Stimulated activated CD4-positive, alpha-beta T cell treated with anti-CD3 and anti-CD28 coated beads, TNF-alpha, amount 100 ng/mL, for 4 hours (primary cell): ENCODE results near the gene RUFY2.

Experiments
- DNase-seq, 3 experiments: peaks; one replicate each; pipeline ENCODE4 v3.0.0-alpha.2; 2020; ENCODE audit warnings: low read depth in 3 of 3

The RUFY2 gene

GRCh38 chr10:68364101-68364886, 42.8 kb downstream of the RUFY2 start:
- DNase-seq, result no peak

GRCh38 chr10:68362590-68362989, 44.5 kb downstream of the RUFY2 start:
- no peak for DNase-seq

- DNase-seq, result no peak
Measured at GRCh38 chr10:68359189-68359588, 47.9 kb downstream of the RUFY2 start.

GRCh38 chr10:68353537-68353936, 53.5 kb downstream of the RUFY2 start:
- no peak for DNase-seq

GRCh38 chr10:68348265-68348741, 58.8 kb downstream of the RUFY2 start:
- peak in 1 of 3 experiments; percentile 22 for DNase-seq

GRCh38 chr10:68346774-68347173, 60.3 kb downstream of the RUFY2 start:
- no peak for DNase-seq

GRCh38 chr10:68345621-68346020, 61.5 kb downstream of the RUFY2 start:
- DNase-seq, result no peak

GRCh38 chr10:68342909-68343516, 64.1 kb downstream of the RUFY2 start:
- DNase-seq, result no peak

GRCh38 chr10:68340358-68341080, 66.6 kb downstream of the RUFY2 start:
- DNase-seq, result no peak

- DNase-seq, result no peak
Measured at GRCh38 chr10:68336754-68337351, 70.2 kb downstream of the RUFY2 start.

GRCh38 chr10:68334672-68335467, 72.2 kb downstream of the RUFY2 start:
- no peak for DNase-seq

GRCh38 chr10:68333440-68334431, 73.3 kb downstream of the RUFY2 start:
- no peak for DNase-seq

GRCh38 chr10:68333058-68333395, 74.0 kb downstream of the RUFY2 start:
- DNase-seq, result no peak

GRCh38 chr10:68332259-68333057, 74.6 kb downstream of the RUFY2 start, which contains the start of gene PBLD:
Gene PBLD, minus strand, starts transcription at chr10:68332928. Its CDS starts 26,084 bp downstream, at chr10:68306844.
- DNase-seq, result peak in 2 of 3 experiments; percentile 13 to 38

- peak; percentile 94 to 99 (median 98) for DNase-seq
Measured at GRCh38 chr10:68331455-68332258, 75.4 kb downstream of the RUFY2 start, which contains the start of gene HNRNPH3. Gene HNRNPH3, plus strand, starts transcription at chr10:68332064. Its CDS starts 5,158 bp downstream, at chr10:68337222.

- DNase-seq, result peak in 2 of 3 experiments; percentile 1 to 14
Measured at GRCh38 chr10:68330852-68331454, 76.1 kb downstream of the RUFY2 start.

GRCh38 chr10:68329506-68329861, 77.6 kb downstream of the RUFY2 start:
- no peak for DNase-seq
